AG09319 (cell line): Measurements from ENCODE around the gene ATP6V1F.

Source experiments
- DNase-seq: peaks from one replicate; pipeline ENCODE4 v3.0.0-alpha.2; 2010; ENCODE audit warnings: low read depth; ENCODE audit errors: extremely low read depth
- TF ChIP-seq, protein P1 (sequence below): IDR thresholded peaks from 2 replicates; pipeline ENCODE4 v1.5.1; 2011; ENCODE audit warnings: low read depth, mild to moderate bottlenecking, inconsistent platforms, low read length, moderate library complexity

ATP6V1F gene

DNA sequence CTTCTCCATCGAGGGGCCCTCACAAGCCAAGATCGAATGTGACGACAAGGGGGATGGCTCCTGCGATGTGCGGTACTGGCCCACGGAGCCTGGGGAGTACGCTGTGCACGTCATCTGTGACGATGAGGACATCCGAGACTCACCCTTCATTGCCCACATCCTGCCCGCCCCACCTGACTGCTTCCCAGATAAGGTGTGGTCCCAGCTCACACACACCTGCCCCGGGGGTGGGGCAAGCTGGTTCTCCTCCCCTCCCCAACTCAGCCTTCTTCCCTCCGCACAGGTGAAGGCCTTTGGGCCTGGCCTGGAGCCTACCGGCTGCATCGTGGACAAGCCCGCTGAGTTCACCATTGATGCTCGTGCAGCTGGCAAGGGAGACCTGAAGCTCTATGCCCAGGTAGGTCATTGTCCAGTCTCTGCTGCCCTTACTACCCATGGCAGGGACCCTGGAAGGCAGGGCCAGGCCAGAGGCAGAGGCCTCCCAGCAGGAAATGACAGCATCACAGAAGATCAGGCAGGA, 21.4 kb upstream of the ATP6V1F start:
- TF ChIP-seq, protein P1, sequence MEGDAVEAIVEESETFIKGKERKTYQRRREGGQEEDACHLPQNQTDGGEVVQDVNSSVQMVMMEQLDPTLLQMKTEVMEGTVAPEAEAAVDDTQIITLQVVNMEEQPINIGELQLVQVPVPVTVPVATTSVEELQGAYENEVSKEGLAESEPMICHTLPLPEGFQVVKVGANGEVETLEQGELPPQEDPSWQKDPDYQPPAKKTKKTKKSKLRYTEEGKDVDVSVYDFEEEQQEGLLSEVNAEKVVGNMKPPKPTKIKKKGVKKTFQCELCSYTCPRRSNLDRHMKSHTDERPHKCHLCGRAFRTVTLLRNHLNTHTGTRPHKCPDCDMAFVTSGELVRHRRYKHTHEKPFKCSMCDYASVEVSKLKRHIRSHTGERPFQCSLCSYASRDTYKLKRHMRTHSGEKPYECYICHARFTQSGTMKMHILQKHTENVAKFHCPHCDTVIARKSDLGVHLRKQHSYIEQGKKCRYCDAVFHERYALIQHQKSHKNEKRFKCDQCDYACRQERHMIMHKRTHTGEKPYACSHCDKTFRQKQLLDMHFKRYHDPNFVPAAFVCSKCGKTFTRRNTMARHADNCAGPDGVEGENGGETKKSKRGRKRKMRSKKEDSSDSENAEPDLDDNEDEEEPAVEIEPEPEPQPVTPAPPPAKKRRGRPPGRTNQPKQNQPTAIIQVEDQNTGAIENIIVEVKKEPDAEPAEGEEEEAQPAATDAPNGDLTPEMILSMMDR, result no peak
- DNase-seq, result no peak

DNA sequence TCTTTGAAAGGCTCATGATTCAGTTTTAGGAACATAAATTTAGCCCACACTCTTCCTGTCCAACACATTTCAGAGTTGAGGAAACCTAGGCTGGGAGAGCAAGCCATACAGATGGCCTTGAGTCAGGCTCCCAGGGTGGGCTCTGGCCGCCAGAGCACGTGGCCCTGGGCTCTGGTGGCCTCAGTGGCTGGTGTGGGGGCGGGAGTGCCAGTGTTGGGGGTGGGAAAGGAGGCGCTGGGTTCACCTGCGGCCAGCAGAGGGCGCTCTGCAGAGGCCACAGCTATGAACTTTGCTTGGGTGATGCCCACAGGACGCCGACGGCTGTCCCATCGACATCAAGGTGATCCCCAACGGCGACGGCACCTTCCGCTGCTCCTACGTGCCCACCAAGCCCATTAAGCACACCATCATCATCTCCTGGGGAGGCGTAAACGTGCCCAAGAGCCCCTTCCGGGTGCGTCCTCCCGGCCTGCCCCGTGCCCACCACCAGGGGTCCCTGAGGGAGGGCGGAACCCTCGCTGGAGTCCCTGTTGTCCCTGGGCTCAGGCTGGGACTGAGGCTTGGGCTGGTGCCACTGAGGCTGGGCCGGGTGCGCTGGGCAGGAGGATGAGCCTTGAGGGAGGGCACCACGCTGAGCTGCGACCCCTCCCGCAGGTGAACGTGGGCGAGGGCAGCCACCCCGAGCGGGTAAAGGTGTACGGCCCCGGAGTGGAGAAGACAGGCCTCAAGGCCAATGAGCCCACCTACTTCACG, 20.6 kb upstream of the ATP6V1F start:
- TF ChIP-seq, protein P1, result peak; percentile 70
- DNase-seq, result no peak

DNA sequence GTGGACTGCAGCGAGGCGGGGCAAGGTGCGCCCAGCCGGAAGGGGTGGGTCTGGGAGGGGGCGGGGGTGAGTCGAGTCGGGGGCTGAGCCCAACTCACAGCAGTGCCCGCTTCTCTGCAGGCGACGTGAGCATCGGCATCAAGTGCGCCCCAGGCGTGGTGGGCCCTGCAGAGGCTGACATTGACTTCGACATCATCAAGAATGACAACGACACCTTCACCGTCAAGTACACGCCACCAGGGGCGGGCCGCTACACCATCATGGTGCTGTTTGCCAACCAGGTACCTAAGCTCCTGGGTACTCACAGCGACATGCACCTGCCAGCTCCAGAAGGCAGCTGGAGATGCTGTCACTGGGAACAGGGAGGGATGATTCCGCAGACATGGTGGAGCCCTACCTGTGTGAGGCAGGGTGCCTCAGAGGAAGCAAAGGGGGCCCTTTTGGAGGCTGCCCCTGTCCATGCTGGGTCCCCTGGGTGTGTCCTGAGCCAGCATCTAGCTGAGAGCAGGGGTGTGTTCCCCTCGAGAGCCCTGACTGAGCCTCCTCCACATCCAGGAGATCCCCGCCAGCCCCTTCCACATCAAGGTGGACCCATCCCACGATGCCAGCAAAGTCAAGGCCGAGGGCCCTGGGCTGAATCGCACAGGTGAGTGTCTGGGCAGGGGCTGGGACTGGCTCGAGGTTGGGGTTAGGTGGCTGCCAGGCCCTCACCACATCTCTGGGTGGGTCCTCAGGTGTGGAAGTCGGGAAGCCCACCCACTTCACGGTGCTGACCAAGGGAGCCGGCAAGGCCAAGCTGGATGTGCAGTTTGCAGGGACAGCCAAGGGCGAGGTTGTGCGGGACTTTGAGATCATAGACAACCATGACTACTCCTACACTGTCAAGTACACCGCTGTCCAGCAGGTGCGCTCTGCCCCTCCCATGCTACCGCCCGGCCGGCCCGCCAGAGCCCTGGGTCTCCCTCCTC, 19.7 kb upstream of the ATP6V1F start:
- DNase-seq, result no peak

GRCh38 chr7:128843938-128844621, 18.6 kb upstream of the ATP6V1F start:
- DNase-seq, result no peak
- TF ChIP-seq, protein P1, result no peak

More for the DNA sequence above, 19.7 kb upstream of the ATP6V1F start:
- TF ChIP-seq, protein P1, result no peak

DNA sequence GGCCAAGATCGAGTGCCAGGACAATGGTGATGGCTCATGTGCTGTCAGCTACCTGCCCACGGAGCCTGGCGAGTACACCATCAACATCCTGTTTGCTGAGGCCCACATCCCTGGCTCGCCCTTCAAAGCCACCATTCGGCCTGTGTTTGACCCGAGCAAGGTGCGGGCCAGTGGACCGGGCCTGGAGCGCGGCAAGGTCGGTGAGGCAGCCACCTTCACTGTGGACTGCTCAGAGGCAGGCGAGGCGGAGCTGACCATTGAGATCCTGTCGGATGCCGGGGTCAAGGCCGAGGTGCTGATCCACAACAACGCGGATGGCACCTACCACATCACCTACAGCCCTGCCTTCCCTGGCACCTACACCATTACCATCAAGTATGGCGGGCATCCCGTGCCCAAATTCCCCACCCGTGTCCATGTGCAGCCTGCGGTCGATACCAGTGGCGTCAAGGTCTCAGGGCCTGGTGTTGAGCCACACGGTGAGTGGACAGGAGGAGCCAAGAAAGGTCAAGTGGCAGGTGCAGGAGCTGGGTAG, 17.8 kb upstream of the ATP6V1F start:
- TF ChIP-seq, protein P1, result no peak
- no peak for DNase-seq

DNA sequence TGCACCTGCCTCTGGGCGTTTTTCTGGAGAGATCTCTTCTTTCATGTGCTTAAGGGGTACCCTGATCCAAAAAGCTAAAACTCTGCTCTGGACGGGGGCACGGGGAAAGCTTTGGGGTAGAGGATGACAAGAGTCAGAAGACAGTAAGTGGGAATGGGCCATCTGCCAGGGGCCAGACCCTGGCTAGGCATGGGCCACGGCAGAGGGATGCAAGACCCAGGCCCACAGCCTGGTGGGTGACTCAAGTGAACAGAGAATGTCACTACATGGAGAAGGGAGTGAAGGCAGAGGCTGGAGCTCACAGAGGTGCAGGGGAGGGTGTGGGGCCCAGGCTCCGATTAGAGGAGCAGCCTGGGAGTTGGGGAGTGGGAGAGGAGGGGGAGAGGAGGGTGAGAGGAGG, 17.2 kb upstream of the ATP6V1F start:
- TF ChIP-seq, protein P1, result no peak
- DNase-seq, result no peak
